ENCODE measurements around the gene MAZ. TPM values are rescaled to one million over a fixed set of nuclear protein-coding genes. Genes with fewer than 3 reads are reported as not detected.
A peak's percentile ranks its signal among the peaks of the same experiment; 100 is the strongest.

Gene MAZ
- total RNA-seq, 1 donor from 2014 or later: 247 TPM

GRCh38 chr16:29845656-29846055 is 39.3 kb downstream of the MAZ start:
- H3K4me3 ChIP-seq (ENCODE audit: insufficient read depth, low read depth, low read length): no peak overlapping the region
- H2AFZ ChIP-seq (ENCODE audit: low read depth, low read length): no peak overlapping the region
- no peaks in the 10 kb centered on the region for H3K9me3 ChIP-seq (ENCODE audit: insufficient read depth, low read depth, low read length)
- Mint-ChIP-seq H3K27ac (ENCODE audit: unreplicated experiment) (peak overlapping the region; percentile 69), H3K4me3 (ENCODE audit: unreplicated experiment) (no peak overlapping the region), H3K27me3 (ENCODE audit: low read depth, unreplicated experiment) (peaks cover 5% of the 10 kb centered on the region), H3K9me3 (ENCODE audit: unreplicated experiment) (no peaks in the 10 kb centered on the region), H3K4me1 (ENCODE audit: low read depth, unreplicated experiment) (peaks cover 5% of the 10 kb centered on the region), H3K36me3 (ENCODE audit: low read depth, unreplicated experiment) (peaks cover 17% of the 10 kb centered on the region)
- H3K4me1 ChIP-seq (ENCODE audit: insufficient read depth, low read length): no peaks in the 10 kb centered on the region
- DNase-seq (ENCODE audit: low read depth) (no peak), FAIRE-seq (no peak)
- no peaks in the 10 kb centered on the region for H3K27me3 ChIP-seq (ENCODE audit: insufficient read depth, low read length)
- H3K79me2 ChIP-seq (ENCODE audit: insufficient read depth, low read length): no peaks in the 10 kb centered on the region
- no peak for TF ChIP-seq CTCF (IDR thresholded peaks at IDR 0.05; ENCODE audit: insufficient read depth, low read depth, low read length)
- no peak for TF ChIP-seq EZH2 (IDR thresholded peaks at IDR 0.05; ENCODE audit: insufficient read depth, low read length)
- H3K36me3 ChIP-seq (ENCODE audit: insufficient read depth, low read length): peaks cover 23% of the 10 kb centered on the region
- H4K20me1 ChIP-seq (ENCODE audit: insufficient read depth, low read length): peaks cover 13% of the 10 kb centered on the region
- no peak overlapping the region for H3K9ac ChIP-seq (ENCODE audit: low read length)
- no peak overlapping the region for H3K27ac ChIP-seq (ENCODE audit: low read depth, low read length)
- H3K4me2 ChIP-seq (ENCODE audit: low read length): no peak overlapping the region

- H3K27ac Mint-ChIP-seq (ENCODE audit: unreplicated experiment): peak overlapping the region; percentile 41
Observed at GRCh38 chr16:29848420-29849297, 42.3 kb downstream of the MAZ start.

More at GRCh38 chr16:29848420-29849297, 42.3 kb downstream of the MAZ start:
- H2AFZ ChIP-seq (ENCODE audit: low read depth, low read length): no peak overlapping the region
- H3K4me1 Mint-ChIP-seq (ENCODE audit: low read depth, unreplicated experiment): peaks cover 5% of the 10 kb centered on the region
- no peaks in the 10 kb centered on the region for H3K79me2 ChIP-seq (ENCODE audit: insufficient read depth, low read length)
- H3K9me3 Mint-ChIP-seq (ENCODE audit: unreplicated experiment): no peaks in the 10 kb centered on the region
- H3K27me3 Mint-ChIP-seq (ENCODE audit: low read depth, unreplicated experiment): peaks cover 5% of the 10 kb centered on the region
- no peak for DNase-seq (ENCODE audit: low read depth)
- no peaks in the 10 kb centered on the region for H3K27me3 ChIP-seq (ENCODE audit: insufficient read depth, low read length)
- H3K27ac ChIP-seq (ENCODE audit: low read depth, low read length): no peak overlapping the region
- TF ChIP-seq EZH2 (IDR thresholded peaks at IDR 0.05; ENCODE audit: insufficient read depth, low read length) (no peak), CTCF (IDR thresholded peaks at IDR 0.05; ENCODE audit: insufficient read depth, low read depth, low read length) (peak; percentile 58)
- H3K36me3 Mint-ChIP-seq (ENCODE audit: low read depth, unreplicated experiment): peaks cover 12% of the 10 kb centered on the region
- H3K4me1 ChIP-seq (ENCODE audit: insufficient read depth, low read length): no peaks in the 10 kb centered on the region
- H3K36me3 ChIP-seq (ENCODE audit: insufficient read depth, low read length): peaks cover 20% of the 10 kb centered on the region
- H3K4me3 ChIP-seq (ENCODE audit: insufficient read depth, low read depth, low read length): no peak overlapping the region
- no peak overlapping the region for H3K9ac ChIP-seq (ENCODE audit: low read length)
- no peak for FAIRE-seq
- H3K4me3 Mint-ChIP-seq (ENCODE audit: unreplicated experiment): no peak overlapping the region
- H4K20me1 ChIP-seq (ENCODE audit: insufficient read depth, low read length): peaks cover 10% of the 10 kb centered on the region
- no peak overlapping the region for H3K4me2 ChIP-seq (ENCODE audit: low read length)
- H3K9me3 ChIP-seq (ENCODE audit: insufficient read depth, low read depth, low read length): no peaks in the 10 kb centered on the region

Measured in astrocyte (in vitro differentiated cells and primary cell).